ENCODE measurements around the gene ELFN1. TPM values are rescaled to one million over a fixed set of nuclear protein-coding genes. Genes with fewer than 3 reads are reported as not detected.

The ELFN1 gene
- total and polyA plus RNA-seq, 2 donors (not counting 3 experiments of a cell fraction or from before 2014, with no cell fraction given) = 0.37 to 1.0 TPM

DNA sequence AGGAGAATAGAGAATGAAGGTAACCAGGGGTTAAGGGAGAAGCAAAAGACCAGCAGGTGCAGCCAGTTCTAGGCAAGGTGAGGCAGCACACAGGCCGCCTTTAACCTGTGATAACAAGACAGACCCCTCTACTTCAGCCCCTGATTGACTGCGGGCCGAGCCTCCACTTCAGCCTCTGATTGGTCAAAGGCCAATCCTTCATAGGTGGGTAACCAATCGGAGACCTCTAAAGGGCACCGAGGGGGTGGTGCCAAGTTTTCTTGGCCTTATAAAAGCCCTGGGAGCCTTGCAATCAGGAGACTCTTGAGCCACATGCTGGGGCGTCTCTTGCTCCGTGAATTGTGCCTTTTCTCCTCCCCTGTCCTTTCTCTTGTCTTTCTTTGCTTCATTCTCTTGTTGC, 98.8 kb downstream of the ELFN1 start:
- CTCF ChIA-PET = no interaction called here
- H3K27ac ChIP-seq (ENCODE audit: insufficient read depth, low read depth, low read length) = no peak overlapping the region
- DNase-seq (ENCODE audit: low read depth, low spot score) (no peak), FAIRE-seq (no peak)
- no peaks in the 10 kb centered on the region for H4K20me1 ChIP-seq (replicated peaks; ENCODE audit: control insufficient read depth, extremely low read depth, insufficient read depth, low read length)
- H3K79me2 ChIP-seq (ENCODE audit: control insufficient read depth, insufficient read depth, low read length) = no peaks in the 10 kb centered on the region
- no peak overlapping the region for H3K4me2 ChIP-seq (ENCODE audit: insufficient read depth, low read length)
- no peaks in the 10 kb centered on the region for H3K9me3 ChIP-seq (replicated peaks; ENCODE audit: control insufficient read depth, insufficient read depth, low read length)
- no peaks in the 10 kb centered on the region for H3K36me3 ChIP-seq (ENCODE audit: control insufficient read depth in 2 of 2, extremely low read depth in 1 of 2, insufficient read depth in 2 of 2, low read length in 2 of 2)
- H3K4me1 ChIP-seq (ENCODE audit: control insufficient read depth, extremely low read depth, insufficient read depth, low read length) = no peaks in the 10 kb centered on the region
- H3K9ac ChIP-seq (replicated peaks; ENCODE audit: extremely low read depth, insufficient read depth, low read length) = no peak overlapping the region
- no peak overlapping the region for H3K4me3 ChIP-seq (replicated peaks in 1 of 3; ENCODE audit: insufficient read depth in 1 of 3, low read depth in 1 of 3, low read length in 3 of 3)
- TF ChIP-seq GATA2 (IDR thresholded peaks at IDR 0.05; ENCODE audit: insufficient read depth, insufficient read length, low read depth, low read length) = no peak
- no peak for TF ChIP-seq MYC (IDR thresholded peaks at IDR 0.05; ENCODE audit: low read depth, low read length)
- no peak for TF ChIP-seq POLR2A (IDR thresholded peaks at IDR 0.05; ENCODE audit: low read depth, low read length)
- TF ChIP-seq FOS (IDR thresholded peaks at IDR 0.05; ENCODE audit: borderline replicate concordance, insufficient read depth, low read length) = no peak
- TF ChIP-seq POLR2AphosphoS5 (IDR thresholded peaks at IDR 0.05; ENCODE audit: insufficient read depth, low read depth, low read length) = no peak
- no peak for TF ChIP-seq EZH2 (IDR thresholded peaks at IDR 0.05; ENCODE audit: borderline replicate concordance, low read depth, low read length, severe bottlenecking)
- TF ChIP-seq JUN (IDR thresholded peaks at IDR 0.05; ENCODE audit: borderline replicate concordance, insufficient read depth, insufficient read length, low read depth) = no peak
- TF ChIP-seq, protein P1, sequence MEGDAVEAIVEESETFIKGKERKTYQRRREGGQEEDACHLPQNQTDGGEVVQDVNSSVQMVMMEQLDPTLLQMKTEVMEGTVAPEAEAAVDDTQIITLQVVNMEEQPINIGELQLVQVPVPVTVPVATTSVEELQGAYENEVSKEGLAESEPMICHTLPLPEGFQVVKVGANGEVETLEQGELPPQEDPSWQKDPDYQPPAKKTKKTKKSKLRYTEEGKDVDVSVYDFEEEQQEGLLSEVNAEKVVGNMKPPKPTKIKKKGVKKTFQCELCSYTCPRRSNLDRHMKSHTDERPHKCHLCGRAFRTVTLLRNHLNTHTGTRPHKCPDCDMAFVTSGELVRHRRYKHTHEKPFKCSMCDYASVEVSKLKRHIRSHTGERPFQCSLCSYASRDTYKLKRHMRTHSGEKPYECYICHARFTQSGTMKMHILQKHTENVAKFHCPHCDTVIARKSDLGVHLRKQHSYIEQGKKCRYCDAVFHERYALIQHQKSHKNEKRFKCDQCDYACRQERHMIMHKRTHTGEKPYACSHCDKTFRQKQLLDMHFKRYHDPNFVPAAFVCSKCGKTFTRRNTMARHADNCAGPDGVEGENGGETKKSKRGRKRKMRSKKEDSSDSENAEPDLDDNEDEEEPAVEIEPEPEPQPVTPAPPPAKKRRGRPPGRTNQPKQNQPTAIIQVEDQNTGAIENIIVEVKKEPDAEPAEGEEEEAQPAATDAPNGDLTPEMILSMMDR (IDR thresholded peaks at IDR 0.05; ENCODE audit: extremely low read depth in 1 of 2, insufficient read depth in 1 of 2, low read depth in 1 of 2, low read length in 2 of 2) = no peak
- TF ChIP-seq, protein P2, sequence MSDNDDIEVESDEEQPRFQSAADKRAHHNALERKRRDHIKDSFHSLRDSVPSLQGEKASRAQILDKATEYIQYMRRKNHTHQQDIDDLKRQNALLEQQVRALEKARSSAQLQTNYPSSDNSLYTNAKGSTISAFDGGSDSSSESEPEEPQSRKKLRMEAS (IDR thresholded peaks at IDR 0.05; ENCODE audit: insufficient read depth, insufficient read length) = no peak
- intact Hi-C loops (cut with micrococcal nuclease) = no loop called here
- no peaks in the 10 kb centered on the region for H3K27me3 ChIP-seq (ENCODE audit: control insufficient read depth in 2 of 2, insufficient read depth in 2 of 2, low read length in 2 of 2)
- no peaks in the 10 kb centered on the region for H3K9me1 ChIP-seq (replicated peaks; ENCODE audit: control insufficient read depth, extremely low read depth, insufficient read depth, low read length)
- H2AFZ ChIP-seq (ENCODE audit: low read depth, low read length) = no peak overlapping the region
- POLR2A ChIA-PET = no interaction called here
- dilution Hi-C loops (cut with MboI; ENCODE audit: extremely low pct_ligation_motif_present, low sequenced_read_pairs) = no loop called here
- no TSS peak for BruUV-seq (replicated peaks)

Data from endothelial cell of umbilical vein (primary cell).